ENCODE measurements around the gene NBEA.

The NBEA gene

GRCh38 chr13:35448465-35448864 lies 506.4 kb downstream of the NBEA start:
- no peak for DNase-seq

DNA sequence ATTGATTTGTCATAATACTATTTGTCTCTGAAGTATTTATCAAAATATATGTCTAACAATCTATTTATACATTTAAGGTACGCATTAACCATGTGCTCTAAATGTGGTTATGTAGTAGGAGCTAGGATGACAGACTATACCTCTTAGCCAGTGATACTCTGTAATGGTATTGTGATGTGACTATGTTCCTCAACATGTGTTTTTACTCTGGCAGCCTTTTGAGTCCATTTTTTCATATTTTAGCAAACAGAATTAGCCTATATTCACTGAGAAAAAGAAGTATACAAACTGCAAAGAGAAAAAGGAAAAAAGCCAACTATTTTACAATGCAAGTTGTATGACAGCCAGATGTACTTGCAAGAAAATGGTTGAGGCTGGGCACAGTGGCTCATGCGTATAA lies 507.8 kb downstream of the NBEA start:
- no peak for DNase-seq

DNA sequence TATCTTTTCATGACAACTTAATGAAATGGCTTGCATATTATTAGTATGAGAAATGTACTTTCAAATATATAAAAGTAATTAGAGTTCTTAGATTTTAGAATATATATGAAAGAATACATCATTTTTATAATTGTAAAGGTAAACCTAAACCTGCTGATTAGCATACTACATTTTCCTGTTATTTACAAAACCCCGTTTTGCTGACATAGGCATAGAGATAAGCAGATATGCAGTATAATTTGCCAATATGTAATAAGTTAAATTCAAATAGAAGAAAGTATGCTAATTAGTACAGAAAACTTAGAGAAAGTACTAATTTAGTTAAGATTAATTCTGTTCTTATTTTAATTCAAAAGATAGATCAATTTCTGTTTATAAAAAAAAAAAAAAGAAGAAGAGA lies 513.0 kb downstream of the NBEA start:
- DNase-seq = no peak

DNA sequence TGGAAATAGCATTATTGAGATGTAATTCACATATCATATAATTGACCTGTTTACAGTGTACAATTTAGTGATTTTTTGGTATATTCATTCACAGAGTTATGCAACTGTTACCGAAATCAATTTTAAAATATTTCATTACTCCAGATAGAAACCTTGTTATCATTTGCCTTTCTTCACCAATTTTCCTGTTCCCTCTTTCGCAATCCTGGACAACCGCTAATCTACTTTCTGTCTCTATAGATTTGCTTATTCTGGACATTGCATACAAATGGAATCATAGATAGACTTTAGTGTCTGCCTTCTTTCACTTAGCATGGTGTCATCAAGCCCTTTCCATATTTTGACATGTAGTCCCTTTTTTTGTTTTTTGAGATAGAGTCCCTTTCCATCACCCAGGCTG lies 515.2 kb downstream of the NBEA start:
- DNase-seq = no peak

DNA sequence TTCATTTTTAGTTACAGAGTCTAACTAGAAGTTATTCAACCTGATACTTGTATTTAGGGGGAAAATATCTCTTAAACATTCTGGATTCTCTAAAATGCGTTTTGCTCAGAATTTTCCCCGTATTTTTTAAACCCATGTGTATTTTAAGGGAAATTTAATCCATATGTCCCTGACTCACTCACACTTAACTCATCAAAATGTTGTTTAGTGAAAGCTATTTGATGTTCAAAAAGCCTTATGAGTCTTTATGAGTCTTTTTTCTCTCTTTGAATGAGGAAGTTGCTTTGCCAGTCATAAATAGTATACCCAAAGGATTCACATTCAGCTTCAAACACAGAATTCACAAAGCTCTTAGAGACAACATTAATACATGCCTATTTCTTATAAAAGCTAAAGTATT lies 518.0 kb downstream of the NBEA start:
- no peak for DNase-seq

GRCh38 chr13:35465371-35465770 lies 523.3 kb downstream of the NBEA start:
- DNase-seq = no peak

- DNase-seq = no peak
These were observed 526.1 kb downstream of the NBEA start for GRCh38 chr13:35468195-35468594.

DNA sequence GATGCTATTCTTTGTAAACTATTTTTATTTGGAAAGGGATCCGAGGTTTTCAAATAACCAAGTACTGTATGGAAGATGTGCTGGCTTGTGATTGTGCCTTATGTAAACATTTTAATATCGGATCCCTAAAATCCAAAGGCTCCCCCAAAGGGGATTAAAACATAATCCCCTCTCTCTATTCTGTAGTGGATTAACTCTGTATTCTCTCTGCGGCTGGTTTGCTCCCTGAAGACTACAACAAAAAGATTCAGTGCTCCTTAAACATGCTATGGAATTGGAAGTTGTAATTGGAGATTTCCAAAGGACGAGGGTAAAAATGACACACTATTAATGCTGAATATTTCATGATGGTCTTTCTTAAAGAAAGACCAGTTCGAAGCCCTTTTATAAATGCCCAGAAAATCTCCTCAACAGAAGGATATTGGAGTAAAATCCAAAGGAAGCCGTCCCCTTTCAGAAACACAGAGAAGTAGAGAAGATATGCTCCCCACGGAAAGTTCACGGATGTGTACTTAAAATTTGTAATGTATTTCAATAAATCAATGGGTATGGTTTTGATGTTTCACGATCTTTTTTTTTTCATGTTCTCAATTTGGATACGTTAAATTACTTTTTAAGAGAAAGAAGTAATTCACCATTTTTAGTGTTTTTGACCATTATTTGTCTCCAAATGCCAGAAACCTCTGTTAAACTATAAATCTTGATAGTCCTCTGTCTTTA lies 527.9 kb downstream of the NBEA start:
- no peak for DNase-seq

GRCh38 chr13:35470671-35471661 lies 528.9 kb downstream of the NBEA start:
- no peak for DNase-seq

- DNase-seq = no peak
These were observed 529.7 kb downstream of the NBEA start for GRCh38 chr13:35471706-35472322.

GRCh38 chr13:35472323-35472881 lies 530.3 kb downstream of the NBEA start:
- DNase-seq = no peak

DNA sequence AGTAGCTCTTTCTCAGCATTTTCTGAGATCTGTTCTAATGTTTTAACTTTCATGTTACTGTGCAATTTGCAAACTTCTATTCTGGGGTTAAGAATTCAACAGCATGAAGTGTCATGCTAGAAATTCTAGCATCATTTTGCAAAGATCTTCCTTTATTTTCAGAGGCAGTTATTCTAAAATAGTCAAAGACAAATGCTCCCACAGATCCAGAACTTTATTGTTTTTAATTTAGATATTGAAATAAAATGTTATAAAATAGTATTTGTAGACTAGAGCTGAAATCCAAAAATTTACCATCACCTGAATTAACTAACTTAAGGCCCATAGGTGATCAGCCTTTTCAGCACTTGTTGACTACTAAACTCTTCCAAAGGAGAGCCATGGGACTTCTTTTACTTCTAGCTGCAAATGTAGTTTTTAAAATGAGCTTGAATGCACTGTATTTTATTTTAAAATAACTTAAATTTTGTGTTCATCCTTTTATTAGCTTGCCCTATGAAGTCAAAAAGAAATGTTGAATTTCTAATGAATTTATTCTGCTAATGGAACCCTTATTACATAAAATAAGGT lies 531.2 kb downstream of the NBEA start:
- no peak for DNase-seq

DNA sequence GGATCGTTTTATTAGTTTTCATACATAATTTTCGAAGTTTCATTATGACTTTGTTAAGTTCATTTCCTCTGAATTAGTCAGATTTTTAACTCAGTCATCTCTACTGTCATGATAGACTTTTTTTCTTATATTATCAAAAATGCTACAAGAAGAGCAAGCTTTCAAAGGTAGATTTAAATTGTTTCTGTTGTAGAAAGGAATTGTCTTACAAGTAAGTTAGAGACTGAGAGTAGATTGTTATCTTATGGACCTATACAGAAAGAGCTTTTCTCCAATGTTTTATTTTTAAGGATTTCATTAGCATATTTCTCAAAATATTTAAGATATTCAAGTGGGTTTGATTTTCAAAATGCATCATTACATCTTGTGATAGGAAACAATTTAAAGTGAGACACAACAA lies 531.7 kb downstream of the NBEA start:
- no peak for DNase-seq

GRCh38 chr13:35474496-35475211 lies 532.6 kb downstream of the NBEA start:
- DNase-seq = no peak

GRCh38 chr13:35475212-35475959 lies 533.3 kb downstream of the NBEA start:
- no peak for DNase-seq

- DNase-seq = no peak
These were observed 534.2 kb downstream of the NBEA start, which contains the start of gene MAB21L1 for GRCh38 chr13:35475960-35476943. TSS of gene MAB21L1 (minus strand) at chr13:35476689. CDS start at chr13:35476138, 551 bp downstream.

DNA sequence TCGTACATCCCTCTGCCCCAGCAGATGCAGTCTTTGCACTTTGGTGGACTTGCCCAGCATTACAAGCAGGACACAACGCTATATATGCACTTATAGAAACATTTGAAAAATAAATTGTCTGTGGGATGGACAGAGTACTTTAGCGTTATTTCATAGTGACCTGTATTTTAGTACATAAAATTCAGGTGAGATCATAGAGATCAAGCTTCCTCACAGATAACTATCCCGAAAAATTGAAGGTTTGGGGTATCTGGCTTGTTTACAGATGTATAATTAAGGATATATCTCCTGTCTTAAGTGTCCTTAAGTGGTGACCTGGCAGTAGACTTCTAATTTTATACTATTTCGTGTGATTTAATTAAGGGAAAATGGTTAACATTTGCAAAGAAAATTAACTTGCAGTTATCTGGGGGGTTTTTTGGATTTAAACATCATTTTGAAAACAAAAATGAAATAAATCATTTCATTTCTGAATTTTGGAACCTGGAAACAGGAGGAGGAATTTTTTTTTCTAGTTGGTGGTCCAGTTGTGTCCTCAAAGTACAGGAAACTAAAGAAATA lies 535.4 kb downstream of the NBEA start:
- DNase-seq = no peak

DNA sequence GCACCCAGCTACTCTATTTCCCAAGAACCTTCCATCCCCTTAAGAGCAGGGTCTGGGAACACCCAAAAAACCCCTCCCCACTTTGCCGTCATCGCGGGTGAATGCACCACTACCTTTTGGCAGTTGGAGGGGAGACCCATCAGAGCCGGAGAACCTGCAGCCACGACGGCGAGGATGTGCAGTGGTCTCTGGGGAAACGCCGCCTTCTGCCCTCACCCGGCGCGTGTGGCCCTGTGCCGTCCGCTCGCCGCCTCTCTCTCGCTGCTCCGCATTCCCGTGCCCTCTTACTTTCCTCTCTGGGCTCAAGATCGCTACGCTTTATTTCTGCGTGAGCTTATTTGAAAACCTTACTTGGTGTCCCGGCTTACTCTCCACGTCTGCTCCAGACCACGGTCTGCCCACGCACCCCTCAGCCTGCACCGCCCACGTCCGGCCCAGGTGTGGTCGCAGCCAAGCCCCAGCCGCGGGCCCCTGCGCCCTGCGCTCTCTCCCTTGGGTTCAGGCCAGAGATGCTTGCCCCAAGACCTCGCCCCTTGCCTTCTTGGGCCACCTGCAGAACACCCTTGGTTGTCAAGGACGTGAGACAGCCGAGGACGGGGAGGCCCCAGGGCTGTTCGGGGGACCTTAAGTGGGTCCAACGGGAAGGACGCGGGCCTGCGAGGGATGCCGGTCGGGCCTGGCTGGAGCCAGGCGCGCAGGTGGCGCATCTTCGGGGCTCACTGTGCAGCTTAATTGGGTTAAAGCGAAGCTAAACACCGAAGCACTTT lies 536.4 kb downstream of the NBEA start:
- no peak for DNase-seq

DNA sequence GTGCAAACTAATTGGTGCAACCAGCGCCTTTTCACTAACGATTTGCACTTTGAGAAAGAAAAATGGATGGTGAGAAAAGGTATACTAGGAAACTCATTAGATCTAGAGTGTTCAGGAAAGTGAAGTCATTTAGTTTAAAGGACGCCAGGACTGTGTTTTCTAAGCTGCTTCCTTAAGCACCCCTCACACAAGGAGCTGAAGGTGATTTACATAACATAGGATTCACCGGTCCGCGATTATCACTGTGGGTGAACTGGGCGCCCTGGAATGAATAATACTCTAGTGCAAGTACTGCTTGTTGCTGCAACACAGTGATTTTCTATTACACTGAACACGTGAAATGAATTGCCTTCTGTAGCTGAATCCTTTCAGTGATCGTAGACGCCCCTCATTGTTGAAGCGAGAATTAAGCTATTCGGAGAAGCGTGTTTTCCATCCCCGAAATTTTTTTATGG lies 537.0 kb downstream of the NBEA start:
- no peak for DNase-seq
